Activated CD8-positive, alpha-beta memory T cell treated with anti-CD3 and anti-CD28 coated beads for 36 hours (primary cell): ENCODE measurements around the gene C19orf73. TPM values are rescaled to one million over a fixed set of nuclear protein-coding genes. Genes with fewer than 3 reads are reported as not detected.

Source experiments
- CTCF ChIA-PET: fragments of 350-600 bp; sonication (Branson Sonifier 250); formaldehyde crosslinking; loops from one replicate; lab custom pipeline; 2021; ENCODE audit warnings: antibody characterized with exemption; lab: Charles Lee
- POLR2A ChIA-PET: fragments of 350-600 bp; sonication (Branson Sonifier 250); formaldehyde crosslinking; loops from one replicate; lab custom pipeline; 2021; ENCODE audit warnings: antibody characterized with exemption; lab: Charles Lee
- total RNA-seq, 2 experiments: library from RNA; stranded (reverse); gene quantifications; one replicate each; pipeline ENCODE4 v1.2.3, GENCODE V29; 2021

Gene C19orf73
- total RNA-seq, 2 experiments from 2014 or later, result 1.0 to 1.4 TPM

DNA sequence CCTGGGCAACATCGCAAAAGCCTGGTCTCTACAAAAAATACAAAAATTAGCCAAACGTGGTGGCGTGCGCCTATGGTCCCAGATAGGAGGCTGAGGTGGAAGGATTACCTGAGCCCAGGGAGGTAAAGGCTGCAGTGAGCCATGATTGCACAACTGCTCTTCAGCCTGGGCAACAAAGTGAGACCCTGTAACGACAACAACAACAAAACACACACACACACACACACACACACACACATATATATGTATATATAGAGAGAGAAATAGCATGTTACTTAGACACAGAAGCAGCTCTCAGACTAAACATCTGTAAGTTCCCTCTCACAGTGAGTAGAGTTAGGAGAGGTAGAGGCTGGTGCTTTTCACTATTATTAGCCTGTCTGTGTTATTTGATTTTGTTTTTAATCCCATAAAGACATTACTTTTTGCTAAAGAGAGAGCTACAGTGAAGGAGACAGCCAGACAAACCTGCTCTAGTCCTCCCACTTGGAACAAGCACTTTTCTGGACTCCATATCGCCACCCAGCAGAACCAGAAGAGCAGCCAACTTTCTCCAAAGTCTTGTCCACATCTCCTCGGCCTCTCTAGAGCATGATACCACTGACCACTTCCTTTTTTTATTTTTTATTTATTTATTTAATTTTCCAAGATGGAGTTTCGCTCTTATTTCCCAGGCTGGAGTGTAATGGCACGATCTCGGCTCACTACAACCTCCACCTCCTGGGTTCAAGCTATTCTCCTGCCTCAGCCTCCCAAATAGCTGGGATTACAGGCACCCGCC lies 7.5 kb downstream of the C19orf73 start:
- POLR2A ChIA-PET, result interaction anchor here (0.8 kb wide), 1 partner anchor 37 kb away, joined by 3 read pairs; no protein-coding TSS in a partner anchor

DNA sequence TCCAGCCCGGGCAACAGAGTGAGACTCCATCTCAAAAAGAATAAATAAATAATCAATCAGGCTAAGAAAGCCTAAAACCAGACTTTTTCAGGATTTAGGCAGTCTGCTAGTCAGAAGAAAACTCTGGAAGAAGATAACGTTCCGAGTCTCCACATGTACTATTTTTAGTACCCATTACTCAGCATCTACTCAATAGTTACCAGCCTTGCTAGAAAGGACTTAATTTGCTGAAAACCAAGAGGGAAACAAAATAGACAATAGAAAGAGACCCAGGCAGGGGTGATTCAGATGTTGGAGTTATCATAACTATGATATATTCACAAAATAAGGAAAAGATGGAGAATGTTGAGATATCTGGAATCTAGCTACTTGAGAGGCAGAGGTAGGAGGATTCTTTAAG lies 8.4 kb downstream of the C19orf73 start:
- ChIA-PET CTCF (interaction anchor here (0.6 to 0.7 kb wide), 2 partner anchors 20 to 1093 kb away, joined by 3 to 4 read pairs; no protein-coding TSS in a partner anchor), POLR2A (interaction anchor here (0.8 kb wide), 1 partner anchor 37 kb away, joined by 3 read pairs; no protein-coding TSS in a partner anchor)

More for the DNA sequence above, 7.5 kb downstream of the C19orf73 start:
- CTCF ChIA-PET, result no interaction called here

DNA sequence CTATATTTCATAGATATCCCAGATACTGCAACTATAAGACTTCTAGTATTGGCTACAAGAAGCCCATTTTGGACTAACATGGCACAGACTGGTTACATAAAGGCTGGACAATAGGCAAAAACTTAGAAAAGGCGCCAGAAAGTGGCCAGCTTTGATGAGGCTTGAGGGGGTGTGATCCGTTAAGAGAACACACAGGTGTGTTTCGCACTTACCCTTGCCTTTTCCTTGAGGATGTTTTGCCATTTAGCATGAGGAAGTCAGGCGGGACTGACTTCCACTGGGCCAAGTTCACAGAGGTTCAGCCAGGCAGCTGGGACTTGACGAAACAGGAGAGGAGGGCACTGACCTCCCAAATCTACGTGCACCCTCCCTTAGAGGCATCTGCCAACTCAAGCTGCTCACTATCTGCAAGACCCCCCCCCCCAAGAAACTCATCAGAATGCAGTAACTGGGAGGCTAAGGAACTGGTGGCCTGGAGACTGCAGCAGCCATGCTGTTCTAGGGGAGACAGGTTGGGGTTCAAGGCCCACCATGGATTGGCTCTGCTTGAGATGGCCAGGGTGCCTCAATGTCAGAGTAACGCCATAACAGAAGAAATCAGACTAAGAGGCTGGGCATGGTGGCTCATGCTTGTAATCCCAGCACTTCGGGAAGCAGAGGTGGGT lies 9.2 kb downstream of the C19orf73 start:
- ChIA-PET POLR2A (no interaction called here), CTCF (interaction anchor here (0.5 to 1.5 kb wide), 3 partner anchors 12 to 743 kb away, joined by 3 to 5 read pairs (median 4); no protein-coding TSS in a partner anchor)

DNA sequence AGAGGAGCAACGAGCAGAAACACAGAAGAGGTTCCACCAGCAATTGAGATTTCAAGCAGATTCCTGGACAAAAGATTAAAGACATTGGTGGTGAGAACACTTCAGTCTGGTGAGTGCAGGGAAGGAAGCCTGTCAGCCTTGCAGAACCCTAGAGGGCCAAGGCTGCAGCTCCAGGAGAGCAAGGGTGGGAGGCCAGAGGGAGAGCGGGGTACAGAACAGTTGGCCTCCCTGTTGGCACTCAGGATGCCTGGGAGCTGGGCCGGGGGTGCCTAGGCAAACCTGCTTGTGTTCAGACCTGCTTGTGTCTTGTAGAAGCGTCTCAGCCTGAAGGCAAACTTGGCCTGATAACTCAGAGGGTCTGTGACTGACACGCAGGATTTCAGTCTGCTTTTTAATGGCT lies 9.9 kb downstream of the C19orf73 start:
- POLR2A ChIA-PET, result no interaction called here
- CTCF ChIA-PET, result interaction anchor here (1.0 to 1.5 kb wide), 2 partner anchors 11 to 14 kb away, joined by 3 to 5 read pairs; no protein-coding TSS in a partner anchor

DNA sequence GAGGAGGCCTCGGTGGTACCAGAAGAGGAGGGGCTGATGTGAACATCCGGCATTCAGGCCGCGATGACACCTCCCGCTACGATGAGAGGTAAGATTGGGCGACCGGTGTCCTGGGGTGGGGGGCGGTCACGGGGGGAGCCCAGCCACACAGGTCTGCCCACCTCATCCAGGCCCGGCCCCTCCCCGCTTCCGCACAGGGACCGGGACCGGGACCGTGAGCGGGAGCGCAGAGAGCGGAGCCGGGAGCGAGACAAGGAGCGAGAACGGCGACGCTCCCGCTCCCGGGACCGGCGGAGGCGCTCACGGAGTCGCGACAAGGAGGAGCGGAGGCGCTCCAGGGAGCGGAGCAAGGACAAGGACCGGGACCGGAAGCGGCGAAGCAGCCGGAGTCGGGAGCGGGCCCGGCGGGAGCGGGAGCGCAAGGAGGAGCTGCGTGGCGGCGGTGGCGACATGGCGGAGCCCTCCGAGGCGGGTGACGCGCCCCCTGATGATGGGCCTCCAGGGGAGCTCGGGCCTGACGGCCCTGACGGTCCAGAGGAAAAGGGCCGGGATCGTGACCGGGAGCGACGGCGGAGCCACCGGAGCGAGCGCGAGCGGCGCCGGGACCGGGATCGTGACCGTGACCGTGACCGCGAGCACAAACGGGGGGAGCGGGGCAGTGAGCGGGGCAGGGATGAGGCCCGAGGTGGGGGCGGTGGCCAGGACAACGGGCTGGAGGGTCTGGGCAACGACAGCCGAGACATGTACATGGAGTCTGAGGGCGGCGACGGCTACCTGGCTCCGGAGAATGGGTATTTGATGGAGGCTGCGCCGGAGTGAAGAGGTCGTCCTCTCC lies 11.1 kb downstream of the C19orf73 start:
- CTCF ChIA-PET, result interaction anchor here (1.5 kb wide), 1 partner anchor 10 kb away, joined by 5 read pairs; no protein-coding TSS in a partner anchor
- POLR2A ChIA-PET, result no interaction called here

DNA sequence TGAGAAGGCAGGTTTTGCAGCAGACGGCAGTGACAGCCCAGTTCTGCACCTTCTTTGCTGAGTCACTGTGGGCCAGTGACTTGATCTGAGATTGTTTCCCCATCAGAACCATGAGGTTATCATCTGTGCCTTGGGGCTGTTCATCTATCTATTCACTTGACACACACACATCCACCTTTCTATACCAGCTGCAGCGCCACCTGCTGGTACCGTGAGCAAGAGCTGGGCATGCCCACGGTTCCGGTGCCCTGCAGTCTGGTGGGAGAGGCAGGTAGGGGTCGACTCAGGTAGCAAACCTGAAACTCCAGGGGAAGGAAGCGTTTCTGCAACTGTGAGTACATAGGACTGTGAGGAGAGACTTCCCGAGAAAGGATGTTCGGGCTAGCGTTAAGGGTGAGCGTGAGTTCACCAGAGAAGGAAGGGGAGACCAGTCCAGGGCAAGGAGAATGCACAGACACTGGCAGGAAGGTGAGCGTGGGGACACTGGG lies 12.3 kb downstream of the C19orf73 start:
- ChIA-PET POLR2A (no interaction called here), CTCF (interaction anchor here (0.6 to 2.5 kb wide), 8 partner anchors 8 to 114 kb away, joined by 3 to 10 read pairs (median 4); partner anchors contain the start of genes GYS1 and LIN7B)

DNA sequence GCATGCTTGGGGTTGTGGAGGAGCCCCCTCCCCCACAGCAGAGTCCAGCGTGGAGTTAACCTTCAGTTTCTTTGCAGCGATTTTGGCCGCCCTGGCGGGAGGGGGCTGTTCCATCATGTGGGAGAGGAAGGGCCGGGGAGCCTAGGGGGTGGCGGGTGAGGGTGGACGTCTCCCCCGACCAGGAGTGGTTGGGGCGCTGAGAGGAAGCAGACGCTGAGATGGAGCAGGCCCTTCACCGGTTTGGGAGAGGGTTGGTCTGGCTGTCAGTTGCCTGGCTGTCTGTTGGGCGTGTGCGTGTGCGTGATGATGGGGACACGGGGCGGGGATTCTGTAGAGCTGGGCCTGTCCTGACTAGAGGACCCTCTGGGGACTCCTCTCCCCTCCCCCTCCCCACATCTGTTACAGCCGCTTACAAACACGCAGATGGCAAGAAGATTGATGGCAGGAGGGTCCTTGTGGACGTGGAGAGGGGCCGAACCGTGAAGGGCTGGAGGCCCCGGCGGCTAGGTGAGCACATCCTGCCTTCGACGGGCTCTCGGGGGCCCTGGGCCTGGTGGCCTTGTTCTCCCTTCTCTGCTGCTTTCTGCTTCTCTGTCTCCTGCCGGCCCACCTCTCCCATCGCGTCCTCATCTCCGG lies 14.6 kb downstream of the C19orf73 start:
- ChIA-PET CTCF (interaction anchor here (1.0 to 2.5 kb wide), 3 partner anchors 10 to 95 kb away, joined by 3 to 10 read pairs (median 4); partner anchors contain the start of gene LIN7B), POLR2A (interaction anchor here (0.6 kb wide), 1 partner anchor 22 kb away, joined by 8 read pairs; no protein-coding TSS in a partner anchor)

DNA sequence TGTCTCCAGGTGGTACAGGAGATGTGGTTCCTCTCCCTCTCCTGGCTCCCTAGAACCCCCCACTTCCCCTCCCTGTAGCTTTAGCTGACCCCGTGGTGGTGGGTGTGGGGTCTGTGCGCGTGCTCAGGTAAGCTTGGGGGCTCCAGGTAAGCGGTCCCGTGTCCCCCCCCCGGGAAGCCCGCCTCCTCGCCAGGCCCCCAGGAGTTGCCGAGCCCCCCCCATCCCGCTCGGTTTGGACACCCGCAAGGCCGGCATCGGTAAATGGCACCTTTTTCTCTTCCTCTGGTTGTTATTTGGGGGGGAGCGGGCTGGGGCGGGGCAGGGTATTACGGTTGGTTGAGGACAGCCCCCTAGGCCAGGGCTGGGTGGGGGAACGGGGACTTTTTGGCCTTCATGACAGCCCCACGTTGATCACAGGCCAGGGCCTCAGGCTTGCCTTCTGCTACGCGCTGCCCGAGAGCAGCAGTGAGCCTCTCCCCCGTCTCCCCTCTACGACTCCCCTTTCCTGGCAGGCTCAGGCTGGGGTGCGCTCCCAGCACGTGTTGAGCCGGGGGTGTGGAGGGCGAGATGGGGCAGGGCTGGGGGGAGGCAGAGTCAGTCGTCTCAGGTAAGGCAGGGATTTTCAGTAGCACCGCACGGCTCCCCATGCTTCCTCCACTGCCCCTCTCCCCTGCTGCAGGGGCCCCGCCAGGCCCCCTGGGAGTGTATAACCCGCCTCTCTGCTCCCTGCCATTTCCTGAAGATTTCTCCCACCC lies 15.4 kb downstream of the C19orf73 start:
- ChIA-PET CTCF (interaction anchor here (1.2 kb wide), 1 partner anchor 10 kb away, joined by 3 read pairs; the partner anchor contains the start of gene LIN7B), POLR2A (no interaction called here)

DNA sequence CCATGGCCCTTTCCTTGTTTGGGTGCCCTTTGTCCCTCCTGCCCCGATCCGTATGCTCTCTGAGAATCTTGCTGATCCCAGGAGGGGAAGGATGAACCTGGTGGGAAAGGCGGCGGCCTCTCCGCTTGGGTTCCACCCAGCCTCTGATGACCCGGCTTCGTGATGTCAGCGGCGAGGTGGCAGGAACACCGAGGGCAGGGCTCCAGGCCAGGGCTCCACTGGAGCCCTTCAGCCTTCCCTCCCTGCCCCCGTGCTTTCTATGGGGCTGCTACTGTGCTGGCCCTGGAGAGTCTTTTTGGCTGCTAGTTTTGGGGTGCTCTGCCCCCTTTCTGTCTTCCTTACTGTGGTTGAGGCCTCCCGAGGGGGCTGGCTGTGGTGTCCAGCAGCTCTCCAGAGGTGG lies 16.6 kb downstream of the C19orf73 start:
- CTCF ChIA-PET, result interaction anchor here (0.5 kb wide), 1 partner anchor 16 kb away, joined by 3 read pairs; no protein-coding TSS in a partner anchor

DNA sequence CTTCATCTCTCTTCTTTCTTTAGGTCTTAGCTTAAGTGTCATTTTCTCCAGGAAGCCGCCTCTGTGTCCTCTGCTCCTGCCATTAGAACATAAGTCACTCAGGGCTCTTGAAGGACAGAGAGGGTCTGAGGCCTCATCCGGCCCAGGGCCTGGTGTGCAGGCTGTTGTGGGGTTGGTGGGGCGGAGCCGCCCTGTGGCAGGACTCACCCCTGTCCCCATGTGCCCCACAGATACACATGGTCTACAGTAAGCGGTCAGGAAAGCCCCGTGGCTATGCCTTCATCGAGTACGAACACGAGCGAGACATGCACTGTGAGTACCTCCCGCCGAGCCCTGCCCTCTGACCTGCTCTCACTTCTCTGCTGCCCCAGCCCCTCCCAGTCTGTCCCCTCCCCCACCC lies 17.8 kb downstream of the C19orf73 start:
- ChIA-PET CTCF (interaction anchor here (0.7 to 0.8 kb wide), 2 partner anchors 13 to 557 kb away, joined by 3 read pairs; partner anchors contain the start of gene LIN7B), POLR2A (no interaction called here)

More for the DNA sequence above, 16.6 kb downstream of the C19orf73 start:
- POLR2A ChIA-PET, result no interaction called here

DNA sequence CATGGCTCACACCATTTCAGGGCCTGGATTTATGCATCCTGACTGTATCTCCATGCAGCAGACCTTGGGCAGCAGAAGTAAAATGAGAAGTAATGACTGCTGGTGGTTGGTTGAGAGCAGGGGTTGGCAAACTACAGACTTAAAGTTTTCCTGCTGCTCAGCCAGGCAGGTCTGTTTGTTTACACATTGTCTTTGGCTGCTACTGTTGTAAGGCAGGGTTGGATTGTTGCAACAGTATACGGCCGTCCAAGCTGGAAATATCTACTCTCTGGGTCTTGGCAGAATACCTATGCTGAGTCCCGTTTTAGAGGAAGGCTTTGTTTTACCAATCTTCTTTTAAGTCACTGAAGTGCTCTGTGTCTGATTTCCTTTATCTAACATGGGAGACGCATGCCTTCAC lies 20.1 kb downstream of the C19orf73 start:
- ChIA-PET CTCF (interaction anchor here (0.5 to 3.1 kb wide), 11 partner anchors 8 to 491 kb away, joined by 3 to 38 read pairs (median 7); partner anchors contain the start of gene LIN7B), POLR2A (no interaction called here)

DNA sequence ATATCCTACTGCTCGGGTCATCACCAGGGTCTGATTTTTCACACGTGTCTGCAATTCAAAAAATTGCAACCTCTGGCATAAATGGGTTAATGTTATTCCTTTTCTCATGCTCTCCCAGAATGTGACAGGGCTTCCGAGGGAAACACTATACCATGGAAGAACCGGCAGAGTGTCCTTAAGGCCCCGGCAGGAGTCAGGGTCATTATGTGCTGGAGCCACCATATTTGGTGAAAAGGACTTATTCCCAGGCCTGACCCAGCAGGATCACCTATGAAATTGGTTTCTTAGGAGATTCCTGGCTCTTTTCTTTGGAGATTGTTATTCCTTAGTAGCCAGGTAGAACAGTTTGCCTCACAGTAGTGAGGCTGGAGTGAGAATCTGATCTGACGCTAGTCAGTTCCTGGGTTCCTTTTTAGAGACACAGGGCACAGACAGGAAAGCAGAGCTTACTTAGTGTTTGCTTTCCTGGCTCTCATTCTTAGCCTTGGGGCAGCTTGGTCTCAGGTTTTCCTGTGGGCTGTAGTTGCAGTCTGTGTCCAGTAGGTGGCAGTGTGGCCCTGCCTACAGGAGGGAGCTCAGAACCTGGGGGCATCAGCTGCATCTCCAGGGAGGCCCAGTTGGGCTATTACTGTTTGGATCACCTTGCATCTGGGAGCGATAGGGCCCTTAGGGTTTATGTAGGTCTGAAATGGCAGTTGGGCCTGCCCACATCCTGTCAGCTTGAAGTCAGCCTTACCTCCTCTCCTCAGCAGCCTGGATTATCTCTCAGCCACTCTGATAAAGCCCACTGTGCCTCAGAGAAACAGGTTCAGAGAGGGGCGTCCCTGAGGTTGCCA lies 21.3 kb downstream of the C19orf73 start:
- POLR2A ChIA-PET, result interaction anchor here (0.6 kb wide), 1 partner anchor 47 kb away, joined by 4 read pairs; no protein-coding TSS in a partner anchor

DNA sequence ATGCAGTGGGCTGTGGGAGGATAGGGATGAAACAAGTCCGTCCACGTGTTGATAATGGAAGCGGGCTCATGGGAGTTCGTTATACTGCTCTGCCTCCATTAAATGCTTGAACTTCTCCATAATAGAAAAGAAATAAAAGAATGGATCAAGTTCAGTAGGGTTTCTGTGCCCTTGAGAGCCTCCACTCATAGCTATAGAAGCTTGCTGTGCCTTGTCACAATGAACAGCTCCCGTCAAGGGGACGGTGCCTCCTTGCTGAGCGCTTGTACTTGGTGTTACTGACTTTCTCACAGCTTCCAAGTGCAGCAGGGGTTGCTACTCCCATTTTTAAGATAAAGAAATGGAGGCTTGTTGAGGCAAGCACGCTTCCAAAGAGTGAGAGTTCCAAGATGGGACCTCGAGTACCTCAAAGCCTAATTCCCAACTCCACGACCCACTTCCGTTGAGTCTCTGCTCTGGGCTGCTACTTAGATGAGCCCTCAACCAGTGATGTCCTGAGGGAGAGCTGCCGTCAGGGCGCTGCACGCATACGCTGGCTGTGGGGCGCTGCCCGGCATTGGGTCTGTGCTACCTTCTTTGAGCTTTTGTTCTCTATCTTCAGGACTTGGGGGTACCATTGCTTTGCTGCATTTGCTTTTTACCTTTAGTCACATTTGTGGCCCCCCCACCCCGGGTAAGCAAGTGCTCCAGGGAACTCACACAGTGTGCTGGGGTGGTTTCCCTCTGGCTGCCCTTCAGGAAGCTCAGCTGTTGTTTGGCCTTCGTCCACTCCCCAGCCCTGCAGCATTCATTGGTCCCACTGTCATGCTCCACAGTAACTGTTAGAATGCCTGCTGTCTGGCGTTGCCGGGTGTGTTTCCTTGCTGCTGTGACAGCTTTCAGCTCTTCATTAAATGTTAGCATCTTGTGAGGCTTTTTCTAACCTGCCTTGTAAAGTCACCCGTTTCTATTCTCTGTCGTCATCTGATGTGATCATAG lies 24.1 kb downstream of the C19orf73 start:
- CTCF ChIA-PET, result interaction anchor here (1.0 to 1.6 kb wide), 4 partner anchors 11 to 35 kb away, joined by 3 to 4 read pairs (median 4); no protein-coding TSS in a partner anchor

More for the DNA sequence above, 21.3 kb downstream of the C19orf73 start:
- CTCF ChIA-PET, result interaction anchor here (0.5 to 3.1 kb wide), 24 partner anchors 9 to 1312 kb away, joined by 3 to 38 read pairs (median 4); partner anchors contain the start of gene LIN7B

DNA sequence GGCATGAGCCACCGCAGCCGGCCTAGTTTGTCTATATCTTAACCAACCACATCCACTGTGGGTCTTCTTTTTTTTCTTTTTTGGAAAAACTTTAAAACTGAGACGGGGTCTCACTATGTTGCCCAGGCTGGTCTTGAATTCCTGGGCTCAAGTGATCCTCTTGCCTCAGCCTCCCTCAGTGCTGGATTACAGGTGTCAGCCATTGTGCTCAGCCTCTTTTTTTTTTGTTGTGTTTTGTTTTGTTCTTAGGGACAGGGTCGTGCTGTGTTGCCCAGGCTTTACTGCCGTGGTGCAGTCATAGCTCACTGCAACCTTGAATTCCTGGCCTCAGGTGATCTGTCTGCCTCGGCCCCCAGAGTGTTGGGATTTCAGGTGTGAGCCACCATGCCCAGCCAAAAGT lies 26.3 kb downstream of the C19orf73 start:
- CTCF ChIA-PET, result interaction anchor here (1.1 kb wide), 1 partner anchor 25 kb away, joined by 3 read pairs; no protein-coding TSS in a partner anchor

More for the DNA sequence above, 24.1 kb downstream of the C19orf73 start:
- POLR2A ChIA-PET, result interaction anchor here (0.7 to 1.3 kb wide), 2 partner anchors 39 to 1949 kb away, joined by 3 to 6 read pairs; no protein-coding TSS in a partner anchor

More for the DNA sequence above, 26.3 kb downstream of the C19orf73 start:
- POLR2A ChIA-PET, result no interaction called here
